SK-N-SH (cell line): Measurements from ENCODE around the gene LDAF1. TPM values are rescaled to one million over a fixed set of nuclear protein-coding genes. Genes with fewer than 3 reads are reported as not detected.

Experiments used
- CTCF ChIA-PET: fragments of 300-600, 350-600 bp; formaldehyde crosslinking; extraction: SDS; loops from one replicate; lab custom pipeline; 2021; lab: Yijun Ruan, JAX
- POLR2A ChIA-PET: fragments of 350-600 bp; sonication (Branson Sonifier 250); formaldehyde crosslinking; extraction: SDS; loops from one replicate; lab custom pipeline; 2020; ENCODE audit warnings: antibody characterized with exemption, inconsistent platforms; lab: Yijun Ruan, JAX
- DNase-seq: peaks from one replicate; pipeline ENCODE4 v3.0.0; 2012
- H2AFZ ChIP-seq: fragments of 200-600 bp; sonication (generic); 2 replicates; pipeline ENCODE4 v1.8.1; 2016; ENCODE audit warnings: antibody characterized with exemption, mild to moderate bottlenecking, low read depth
- H3F3A ChIP-seq: fragments of 200-600 bp; sonication (generic); replicated peaks from 2 replicates; pipeline ENCODE3; 2016; ENCODE audit warnings: antibody characterized with exemption, mild to moderate bottlenecking; ENCODE audit not compliant: insufficient read depth
- H3K27ac ChIP-seq, 2 experiments: fragments of 200-500 bp in 1 of 2; fragments of 200-600 bp in 1 of 2; sonication (Bioruptor generic) in 1 of 2; sonication (generic), shearing (Covaris generic) in 1 of 2; 2 replicates each; pipeline versions ENCODE4 v1.5.1 to v1.6.1; 2014 to 2016; ENCODE audit warnings: low read depth in 2 of 2, inconsistent platforms in 1 of 2, low read length in 1 of 2, mild to moderate bottlenecking in 1 of 2, mixed read lengths in 1 of 2
- H3K27me3 ChIP-seq: fragments of 200-600 bp; sonication (generic), shearing (Covaris generic); 2 replicates; pipeline ENCODE4 v1.6.1; 2016; ENCODE audit warnings: mixed run types; ENCODE audit not compliant: insufficient read depth
- H3K36me3 ChIP-seq, 2 experiments: fragments of 200-500 bp in 1 of 2; fragments of 200-600 bp in 1 of 2; sonication (Bioruptor generic) in 1 of 2; sonication (generic) in 1 of 2; replicated peaks in 1 of 2; 2 replicates each; pipeline versions ENCODE3 to v1.5.1; 2014 to 2016; ENCODE audit warnings: low read length in 1 of 2, mild to moderate bottlenecking in 1 of 2; ENCODE audit not compliant: insufficient read depth in 2 of 2, control insufficient read depth in 1 of 2
- H3K4me1 ChIP-seq, 2 experiments: fragments of 200-500 bp in 1 of 2; fragments of 200-600 bp in 1 of 2; sonication (Bioruptor generic) in 1 of 2; sonication (generic), shearing (Covaris generic) in 1 of 2; 2 replicates each; pipeline versions ENCODE4 v1.5.1 to v1.6.1; 2014 to 2016; ENCODE audit warnings: low read depth in 1 of 2, low read length in 1 of 2, mixed run types in 1 of 2; ENCODE audit not compliant: insufficient read depth in 2 of 2, control insufficient read depth in 1 of 2
- H3K4me2 ChIP-seq: fragments of 200-600 bp; sonication (generic), shearing (Covaris generic); 2 replicates; pipeline ENCODE4 v1.6.1; 2017; ENCODE audit warnings: mixed run types
- H3K4me3 ChIP-seq, 2 experiments: fragments of 200-500 bp in 1 of 2; fragments of 200-600 bp in 1 of 2; sonication (Bioruptor generic) in 1 of 2; sonication (generic), shearing (Covaris generic) in 1 of 2; 2 replicates each; pipeline versions ENCODE4 v1.5.1 to v1.8.1; 2014 to 2016; ENCODE audit warnings: low read depth in 2 of 2, inconsistent platforms in 1 of 2, low read length in 1 of 2, mild to moderate bottlenecking in 1 of 2, mixed read lengths in 1 of 2, moderate library complexity in 1 of 2
- H3K79me2 ChIP-seq: fragments of 200-600 bp; sonication (generic); 2 replicates; pipeline ENCODE4 v1.8.1; 2017; ENCODE audit warnings: mild to moderate bottlenecking; ENCODE audit not compliant: insufficient read depth
- H3K9ac ChIP-seq: fragments of 200-600 bp; sonication (generic); 2 replicates; pipeline ENCODE4 v1.6.1; 2017; ENCODE audit warnings: mixed run types
- H3K9me2 ChIP-seq: fragments of 200-600 bp; sonication (generic); 2 replicates; pipeline ENCODE4 v1.6.1; 2017; ENCODE audit warnings: mixed run types
- H3K9me3 ChIP-seq: fragments of 200-600 bp; sonication (generic); 2 replicates; pipeline ENCODE4 v1.6.1; 2017; ENCODE audit warnings: mixed run types, mild to moderate bottlenecking, moderate library complexity
- H4K20me1 ChIP-seq: fragments of 200-600 bp; sonication (generic); 2 replicates; pipeline ENCODE4 v1.6.1; 2017; ENCODE audit warnings: mild to moderate bottlenecking, mixed run types; ENCODE audit not compliant: insufficient read depth
- CHD2 ChIP-seq: fragments of 150-350 bp; IDR thresholded peaks from 2 replicates; pipeline ENCODE4 v1.6.1; 2018; ENCODE audit warnings: low read length; ENCODE audit not compliant: partially characterized antibody
- EP300 ChIP-seq, 2 experiments: IDR thresholded peaks; 2 replicates each; pipeline versions ENCODE4 v1.4.0 to v1.6.1; 2012; ENCODE audit warnings: borderline replicate concordance in 1 of 2, low read depth in 1 of 2, low read length in 1 of 2
- FOSL2 ChIP-seq: IDR thresholded peaks from 2 replicates; pipeline ENCODE4 v1.4.0; 2012; ENCODE audit warnings: low read depth, mild to moderate bottlenecking, moderate library complexity, borderline replicate concordance
- FOXM1 ChIP-seq: IDR thresholded peaks from 2 replicates; pipeline ENCODE4 v1.4.0; 2012; ENCODE audit warnings: low read depth, mild to moderate bottlenecking
- GATA2 ChIP-seq: sonication (generic); formaldehyde crosslinking; IDR thresholded peaks from 2 replicates; pipeline ENCODE4 v1.5.0; 2020; ENCODE audit warnings: mild to moderate bottlenecking, missing genetic modification reagents
- IRF3 ChIP-seq: fragments of 150-350 bp; IDR thresholded peaks from 2 replicates; pipeline ENCODE4 v1.6.1; 2016; ENCODE audit warnings: mild to moderate bottlenecking, low read depth, low read length
- MAX ChIP-seq: IDR thresholded peaks from 2 replicates; pipeline ENCODE4 v1.4.0; 2012; ENCODE audit warnings: low read depth
- MEF2A ChIP-seq: IDR thresholded peaks from 2 replicates; pipeline ENCODE4 v1.4.0; 2012; ENCODE audit warnings: low read depth, borderline replicate concordance
- MXI1 ChIP-seq: IDR thresholded peaks from 2 replicates; pipeline ENCODE4 v1.6.1; 2012; ENCODE audit warnings: mild to moderate bottlenecking, low read depth, low read length, improper control_type of control experiment
- NFIC ChIP-seq: IDR thresholded peaks from 2 replicates; pipeline ENCODE4 v1.4.0; 2012; ENCODE audit warnings: borderline replicate concordance
- NRF1 ChIP-seq: IDR thresholded peaks from 2 replicates; pipeline ENCODE4 v1.6.1; 2012; ENCODE audit warnings: low read depth, mild to moderate bottlenecking, low read length
- RAD21 ChIP-seq: IDR thresholded peaks from 2 replicates; pipeline ENCODE4 v1.6.1; 2012; ENCODE audit warnings: mild to moderate bottlenecking, low read length
- REST ChIP-seq: IDR thresholded peaks from 2 replicates; pipeline ENCODE4 v1.6.1; 2012; ENCODE audit warnings: mild to moderate bottlenecking, low read depth, low read length, moderate library complexity
- RXRA ChIP-seq: IDR thresholded peaks from 2 replicates; pipeline ENCODE4 v1.4.0; 2012; ENCODE audit warnings: low read depth, mild to moderate bottlenecking, borderline replicate concordance
- SMC3 ChIP-seq: IDR thresholded peaks from 2 replicates; pipeline ENCODE4 v1.6.1; 2012; ENCODE audit warnings: low read depth, low read length, improper control_type of control experiment
- TEAD4 ChIP-seq: IDR thresholded peaks from 2 replicates; pipeline ENCODE4 v1.4.0; 2012; ENCODE audit warnings: mild to moderate bottlenecking, borderline replicate concordance; ENCODE audit not compliant: insufficient read depth
- USF2 ChIP-seq: fragments of 150-350 bp; IDR thresholded peaks from 2 replicates; pipeline ENCODE4 v1.6.1; 2017; ENCODE audit warnings: antibody characterized with exemption, low read length, low read depth, borderline replicate concordance
- ZBTB33 ChIP-seq: IDR thresholded peaks from 2 replicates; pipeline ENCODE4 v1.4.0; 2012; ENCODE audit warnings: low read depth, borderline replicate concordance
- WGBS: methylation state at CpG from one replicate; pipeline ENCODE4 v1.1.6; 2017; ENCODE audit warnings: low lambda C conversion rate; 5-methylcytosine and 5-hydroxymethylcytosine counted together
- polyA plus RNA-seq, 3 experiments: library from polyadenylated mRNA; depleted of rRNA; stranded (reverse); fragments of >200 nt; gene quantifications; 2 replicates each; pipeline ENCODE4 v1.2.3, GENCODE V29; 2012

The LDAF1 gene
- polyA plus RNA-seq, 1 of the 3 experiments (the other 2 are of a cell fraction) = 10.0 TPM

GRCh38 chr16:21175397-21175796 lies 16.9 kb downstream of the LDAF1 start:
- no peaks in the 10 kb centered on the region for H3K9me3 ChIP-seq
- H3K9me2 ChIP-seq = no peaks in the 10 kb centered on the region
- no peaks in the 10 kb centered on the region for H3K4me1 ChIP-seq
- no peak overlapping the region for H3K27ac ChIP-seq
- H3K4me3 ChIP-seq = no peak overlapping the region
- H3K4me2 ChIP-seq = no peak overlapping the region
- H2AFZ ChIP-seq = no peak overlapping the region
- H3K36me3 ChIP-seq = peaks cover 10 to 19% of the 10 kb centered on the region in 2 experiments
- no peaks in the 10 kb centered on the region for H4K20me1 ChIP-seq
- WGBS = 88% methylated on average over 1 of the region's 1 CpG
- H3K79me2 ChIP-seq = no peaks in the 10 kb centered on the region
- H3F3A ChIP-seq = no peaks in the 10 kb centered on the region
- no peak overlapping the region for H3K9ac ChIP-seq
- CTCF ChIA-PET = interaction anchor here (0.9 to 1.4 kb wide), 3 partner anchors 13 to 102 kb away, joined by 4 to 5 read pairs (median 4); partner anchors contain the start of gene CRYM
- POLR2A ChIA-PET = no interaction called here
- DNase-seq = no peak
- TF ChIP-seq IRF3 (no peak), NFIC (no peak), MEF2A (no peak), MAX (no peak), FOSL2 (no peak), CHD2 (no peak), TEAD4 (no peak)
- H3K27me3 ChIP-seq = no peaks in the 10 kb centered on the region

GRCh38 chr16:21179126-21179982 lies 20.9 kb downstream of the LDAF1 start:
- Histone ChIP-seq H3K27me3 (no peaks in the 10 kb centered on the region), H3K4me1 (no peaks in the 10 kb centered on the region), H3K9me2 (no peaks in the 10 kb centered on the region), H3F3A (no peaks in the 10 kb centered on the region), H3K27ac (no peak overlapping the region), H3K4me2 (no peak overlapping the region), H4K20me1 (no peaks in the 10 kb centered on the region), H3K79me2 (no peaks in the 10 kb centered on the region), H3K36me3 (peaks cover 7 to 28% of the 10 kb centered on the region in 2 experiments), H3K9ac (no peak overlapping the region), H2AFZ (no peak overlapping the region), H3K4me3 (no peak overlapping the region), H3K9me3 (no peaks in the 10 kb centered on the region)
- ChIA-PET CTCF (interaction anchor here (1.4 to 2.4 kb wide), 3 partner anchors 9 to 121 kb away, joined by 5 to 16 read pairs (median 7); no protein-coding TSS in a partner anchor), POLR2A (no interaction called here)
- 83% methylated on average over 12 of the region's 13 CpGs for WGBS
- no peak for DNase-seq
- TF ChIP-seq SMC3 (no peak), ZBTB33 (no peak), MXI1 (no peak), EP300 (IDR thresholded peaks at IDR 0.05; ENCODE audit: borderline replicate concordance in 1 of 2, low read depth in 1 of 2, low read length in 1 of 2) (no peak), CHD2 (no peak), REST (no peak), GATA2 (CRISPR knock-in tag) (no peak), MEF2A (no peak), FOXM1 (no peak), RXRA (no peak), USF2 (no peak), RAD21 (no peak), NRF1 (no peak)
